ENCODE results near the gene USP50. TPM values are rescaled to one million over a fixed set of nuclear protein-coding genes. Genes with fewer than 3 reads are reported as not detected.

The USP50 gene
- not detected for total RNA-seq

DNA sequence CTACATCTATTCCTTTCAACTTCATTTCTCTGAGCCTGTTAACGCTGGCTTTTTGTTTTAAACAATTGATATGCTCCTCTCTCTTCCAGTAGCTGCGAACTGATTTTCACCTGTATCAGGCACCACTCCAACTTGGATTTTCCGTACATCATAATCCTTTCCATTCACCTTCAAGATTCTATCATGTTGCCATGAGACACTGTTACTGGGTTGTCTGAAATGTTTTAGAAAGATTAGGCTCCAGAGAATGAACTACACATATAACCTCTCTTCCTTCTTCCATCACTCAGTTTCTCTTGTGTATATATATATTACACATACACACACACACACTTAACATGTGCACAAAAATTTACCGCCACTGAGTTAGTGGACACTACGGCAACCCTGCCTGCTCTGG lies at the start of gene USP50:
TSS of gene USP50 (minus strand) at position 101 of the 400 bp plus-strand sequence. CDS start 141 bp downstream, outside the sequence.
- peaks cover 0 to 6% (median 0%) of the 10 kb centered on the region in 4 donors for H3K27me3 ChIP-seq
- no peaks in the 10 kb centered on the region for H3K9me3 ChIP-seq
- intact Hi-C loops (cut with DNase I) = no loop called here
- no peak within 1 kb of the TSS for H3K27ac ChIP-seq (replicated peaks in 1 of 4)
- H3K4me3 ChIP-seq = no peak within 1 kb of the TSS
- DNase-seq (ENCODE audit: extremely low spot score) = no peak
- no peaks in the 10 kb centered on the region for H3K36me3 ChIP-seq
- 78% methylated on average over 5 of the region's 5 CpGs for WGBS
- H3K4me1 ChIP-seq = no peaks in the 10 kb centered on the region
- TF ChIP-seq EP300 (IDR thresholded peaks at IDR 0.05) (no peak), POLR2A (IDR thresholded peaks at IDR 0.05; ENCODE audit: low read depth) (no peak), POLR2AphosphoS5 (IDR thresholded peaks at IDR 0.05) (no peak)
- TF ChIP-seq, protein P1, sequence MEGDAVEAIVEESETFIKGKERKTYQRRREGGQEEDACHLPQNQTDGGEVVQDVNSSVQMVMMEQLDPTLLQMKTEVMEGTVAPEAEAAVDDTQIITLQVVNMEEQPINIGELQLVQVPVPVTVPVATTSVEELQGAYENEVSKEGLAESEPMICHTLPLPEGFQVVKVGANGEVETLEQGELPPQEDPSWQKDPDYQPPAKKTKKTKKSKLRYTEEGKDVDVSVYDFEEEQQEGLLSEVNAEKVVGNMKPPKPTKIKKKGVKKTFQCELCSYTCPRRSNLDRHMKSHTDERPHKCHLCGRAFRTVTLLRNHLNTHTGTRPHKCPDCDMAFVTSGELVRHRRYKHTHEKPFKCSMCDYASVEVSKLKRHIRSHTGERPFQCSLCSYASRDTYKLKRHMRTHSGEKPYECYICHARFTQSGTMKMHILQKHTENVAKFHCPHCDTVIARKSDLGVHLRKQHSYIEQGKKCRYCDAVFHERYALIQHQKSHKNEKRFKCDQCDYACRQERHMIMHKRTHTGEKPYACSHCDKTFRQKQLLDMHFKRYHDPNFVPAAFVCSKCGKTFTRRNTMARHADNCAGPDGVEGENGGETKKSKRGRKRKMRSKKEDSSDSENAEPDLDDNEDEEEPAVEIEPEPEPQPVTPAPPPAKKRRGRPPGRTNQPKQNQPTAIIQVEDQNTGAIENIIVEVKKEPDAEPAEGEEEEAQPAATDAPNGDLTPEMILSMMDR (IDR thresholded peaks at IDR 0.05) = no peak

DNA sequence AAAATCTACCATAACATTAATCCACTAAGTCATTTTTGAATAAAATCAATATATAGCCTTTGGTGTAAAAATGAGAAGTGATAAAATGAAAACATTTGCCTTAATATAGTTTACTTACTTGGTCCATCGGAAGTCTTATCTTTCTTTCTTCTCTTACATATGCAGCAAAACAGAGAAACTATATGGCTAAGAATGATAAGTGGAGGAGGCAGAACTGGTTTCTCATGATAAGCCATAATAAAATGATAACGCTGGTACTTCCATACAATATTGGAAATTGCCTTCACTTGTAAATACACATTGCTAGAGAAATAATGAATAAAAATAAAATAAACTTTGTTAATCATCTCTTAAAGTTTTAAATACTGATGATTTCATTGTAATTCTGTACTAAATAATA lies 47.8 kb upstream of the USP50 start:
- TF ChIP-seq POLR2A (IDR thresholded peaks at IDR 0.05; ENCODE audit: low read depth) (no peak), POLR2AphosphoS5 (IDR thresholded peaks at IDR 0.05) (no peak), EP300 (IDR thresholded peaks at IDR 0.05) (no peak)
- TF ChIP-seq, protein P1 (IDR thresholded peaks at IDR 0.05) = no peak
- Histone ChIP-seq H3K27me3 (no peaks in the 10 kb centered on the region), H3K4me1 (no peaks in the 10 kb centered on the region), H3K4me3 (no peak overlapping the region), H3K9me3 (no peaks in the 10 kb centered on the region), H3K27ac (replicated peaks in 1 of 4) (no peak overlapping the region), H3K36me3 (peaks cover 46 to 100% (median 87%) of the 10 kb centered on the region in 4 donors)
- intact Hi-C loops (cut with DNase I) = no loop called here
- WGBS = 87% methylated on average over 2 of the region's 2 CpGs
- no peak for DNase-seq (ENCODE audit: extremely low spot score)

DNA sequence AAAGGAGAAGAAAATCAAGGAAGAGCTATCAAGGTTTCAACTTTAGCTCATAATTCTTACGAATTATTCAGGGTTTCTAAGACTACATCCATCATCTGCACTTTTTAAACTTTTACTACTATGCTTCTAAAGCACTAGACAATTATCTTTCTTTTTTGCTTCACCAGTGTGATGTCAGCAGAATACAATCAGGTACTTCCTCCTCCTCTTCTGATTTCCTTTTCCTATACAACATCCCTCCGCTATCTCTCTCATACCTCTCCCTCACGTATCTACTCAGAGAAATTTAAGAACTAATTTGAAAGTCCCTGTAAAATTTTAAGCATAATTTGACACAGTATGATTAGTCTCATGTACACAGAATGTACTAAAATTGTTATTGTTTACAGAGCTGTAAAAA lies 47.3 kb upstream of the USP50 start:
- Histone ChIP-seq H3K4me3 (no peak overlapping the region), H3K9me3 (no peaks in the 10 kb centered on the region), H3K4me1 (no peaks in the 10 kb centered on the region), H3K27ac (replicated peaks in 1 of 4) (no peak overlapping the region), H3K27me3 (no peaks in the 10 kb centered on the region), H3K36me3 (peaks cover 46 to 100% (median 89%) of the 10 kb centered on the region in 4 donors)
- intact Hi-C loops (cut with DNase I) = no loop called here
- no peak for DNase-seq (ENCODE audit: extremely low spot score)
- TF ChIP-seq POLR2AphosphoS5 (IDR thresholded peaks at IDR 0.05) = no peak
- TF ChIP-seq, protein P1 (IDR thresholded peaks at IDR 0.05) = no peak
- WGBS = 88% methylated on average over 3 of the region's 3 CpGs

DNA sequence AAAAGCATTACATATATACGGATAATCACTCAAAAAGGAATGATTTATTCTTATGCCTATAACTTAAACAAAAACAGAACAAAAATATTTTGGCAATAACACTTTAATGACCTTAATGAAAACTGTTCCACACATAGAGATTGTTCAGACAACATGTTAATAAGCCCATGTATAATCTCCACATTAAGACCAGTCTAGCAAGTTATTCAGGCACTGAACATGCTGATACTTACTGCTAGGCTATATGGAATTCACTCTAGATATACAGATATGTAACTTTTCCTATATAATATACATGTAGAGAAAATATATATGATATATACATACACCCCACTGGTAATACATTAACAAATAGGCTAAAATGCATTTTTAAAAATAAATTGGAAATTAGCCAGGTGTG lies 43.8 kb upstream of the USP50 start:
- TF ChIP-seq EP300 (IDR thresholded peaks at IDR 0.05) (no peak), POLR2A (IDR thresholded peaks at IDR 0.05; ENCODE audit: low read depth) (no peak), POLR2AphosphoS5 (IDR thresholded peaks at IDR 0.05) (no peak)
- TF ChIP-seq, protein P1 (IDR thresholded peaks at IDR 0.05) = no peak
- 81% methylated on average over 1 of the region's 1 CpG for WGBS
- Histone ChIP-seq H3K27ac (replicated peaks in 1 of 4) (no peak overlapping the region), H3K4me3 (no peak overlapping the region), H3K4me1 (no peaks in the 10 kb centered on the region), H3K9me3 (no peaks in the 10 kb centered on the region), H3K27me3 (no peaks in the 10 kb centered on the region), H3K36me3 (peaks cover 45 to 100% (median 83%) of the 10 kb centered on the region in 4 donors)
- DNase-seq (ENCODE audit: extremely low spot score) = no peak
- intact Hi-C loops (cut with DNase I) = no loop called here

DNA sequence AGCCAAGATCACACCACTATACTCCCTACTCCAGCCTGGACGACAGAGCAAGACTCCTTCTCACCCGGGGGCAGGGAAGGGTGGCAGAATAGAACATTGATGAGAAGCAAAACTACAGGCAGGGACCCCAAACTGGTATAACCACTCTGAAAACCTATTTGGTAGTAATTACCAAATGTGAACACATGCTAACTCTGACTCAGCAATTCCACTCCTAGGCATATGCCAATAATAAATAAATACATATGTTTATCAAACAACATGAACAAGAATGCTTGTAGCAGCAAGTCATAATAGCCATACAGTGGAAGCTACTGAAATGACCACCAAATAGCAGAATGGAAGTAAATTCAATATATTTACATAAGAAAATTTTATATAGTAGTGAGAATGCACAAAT lies 31.0 kb upstream of the USP50 start:
- Histone ChIP-seq H3K36me3 (peaks cover 34 to 99% (median 84%) of the 10 kb centered on the region in 4 donors), H3K27ac (replicated peaks in 1 of 4) (no peak overlapping the region), H3K27me3 (no peaks in the 10 kb centered on the region), H3K9me3 (no peaks in the 10 kb centered on the region), H3K4me3 (no peak overlapping the region), H3K4me1 (no peaks in the 10 kb centered on the region)
- no peak for TF ChIP-seq EP300 (IDR thresholded peaks at IDR 0.05)
- WGBS = 81% methylated on average over 2 of the region's 2 CpGs
- intact Hi-C loops (cut with DNase I) = loop anchor here (10.0 kb wide), 1 partner anchor 83 kb away; no protein-coding TSS in a partner anchor
- no peak for DNase-seq (ENCODE audit: extremely low spot score)
